Stimulated activated CD4-positive, alpha-beta T cell treated with anti-CD3 and anti-CD28 coated beads, TNF-alpha, amount 100 ng/mL, for 48 hours (primary cell): ENCODE results near the gene HDLBP.

Experiments
- DNase-seq, 3 donors: peaks; one replicate each; pipeline ENCODE4 v3.0.0-alpha.2; 2020; ENCODE audit warnings: low read depth in 3 of 3

The HDLBP gene

DNA sequence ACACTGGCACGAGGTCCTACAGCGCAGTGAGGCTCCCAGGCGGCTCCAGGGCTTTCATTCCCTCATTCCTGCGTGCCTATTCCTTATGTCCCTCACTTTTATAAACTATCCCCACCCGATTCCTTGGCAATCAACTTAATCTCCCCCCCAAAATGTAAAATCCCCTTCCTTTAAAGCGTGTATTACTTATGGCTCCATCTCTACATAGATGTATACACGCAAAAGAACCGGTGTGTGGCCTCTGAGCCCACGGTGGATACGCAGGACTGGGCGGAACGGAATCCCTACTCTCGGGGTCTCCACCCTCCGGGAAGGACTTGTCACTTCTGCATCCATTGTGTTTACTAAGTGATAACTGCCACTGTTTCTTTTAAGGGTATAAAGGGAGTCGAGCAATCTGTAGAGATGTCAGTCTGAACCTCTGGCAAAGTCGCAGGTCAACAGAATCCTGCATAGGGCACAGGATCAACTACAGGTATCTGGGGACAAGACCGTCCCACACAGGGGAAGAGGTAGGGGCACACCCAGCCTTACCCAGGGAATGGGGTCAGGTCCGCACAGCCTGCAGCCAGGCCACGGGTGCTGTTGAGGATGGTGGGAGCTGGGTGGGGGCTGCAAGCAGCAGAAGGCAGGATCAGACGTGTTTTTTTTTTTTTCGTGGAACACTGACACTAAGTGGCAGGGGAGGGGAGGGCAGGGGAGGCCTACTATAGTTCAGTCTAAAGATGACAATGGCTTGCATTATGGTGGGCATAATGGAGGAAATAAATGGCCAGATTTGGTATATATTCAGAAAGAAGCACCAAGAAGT, 42.1 kb downstream of the HDLBP start:
- DNase-seq, result no peak

DNA sequence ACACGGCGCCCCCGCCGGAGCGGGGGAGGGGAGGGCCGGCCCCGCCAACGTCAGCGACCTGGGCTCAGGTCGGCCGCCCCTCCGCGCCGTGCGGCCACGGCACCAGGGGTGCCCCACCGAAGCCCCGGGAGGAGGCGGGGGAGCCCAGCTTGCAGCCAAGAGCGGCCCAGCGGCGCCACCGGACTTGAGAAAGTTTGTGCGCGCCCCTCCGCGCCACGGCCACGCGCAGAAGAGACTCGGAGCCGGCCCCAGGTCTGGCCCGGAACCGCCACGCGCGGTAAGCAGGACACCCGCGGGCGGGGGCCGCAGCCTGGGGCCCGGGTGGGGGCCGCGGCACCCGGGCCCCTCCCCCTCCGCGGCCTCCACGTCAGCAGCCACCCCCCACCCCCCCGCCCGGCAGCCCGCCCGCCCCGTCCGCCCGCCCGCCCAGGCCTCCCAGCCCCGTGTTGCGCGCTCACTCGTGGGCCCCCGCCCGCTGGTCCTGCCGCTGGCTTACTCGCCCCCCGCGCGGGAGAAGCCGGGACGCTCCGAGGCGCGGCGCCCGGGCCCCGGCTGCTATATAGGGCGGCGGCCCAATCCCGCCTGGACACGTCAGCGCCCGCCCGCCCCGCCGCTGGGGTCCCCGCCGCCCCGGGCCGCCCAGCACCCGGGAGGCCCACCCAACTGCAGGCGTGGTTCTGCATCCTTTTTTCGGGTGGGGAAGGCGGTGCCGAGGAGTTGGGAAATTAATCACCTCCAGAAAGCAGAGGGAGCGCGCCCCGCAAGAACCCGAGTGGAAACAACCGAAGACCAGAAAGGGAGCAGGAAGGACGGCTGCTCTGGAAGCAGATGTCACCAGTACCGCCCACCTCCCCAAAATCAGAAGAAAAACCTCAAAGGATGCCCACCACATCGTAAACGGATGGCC, 42.9 kb downstream of the HDLBP start:
- DNase-seq, result peak in 2 of 3 donors; percentile 7 to 27

DNA sequence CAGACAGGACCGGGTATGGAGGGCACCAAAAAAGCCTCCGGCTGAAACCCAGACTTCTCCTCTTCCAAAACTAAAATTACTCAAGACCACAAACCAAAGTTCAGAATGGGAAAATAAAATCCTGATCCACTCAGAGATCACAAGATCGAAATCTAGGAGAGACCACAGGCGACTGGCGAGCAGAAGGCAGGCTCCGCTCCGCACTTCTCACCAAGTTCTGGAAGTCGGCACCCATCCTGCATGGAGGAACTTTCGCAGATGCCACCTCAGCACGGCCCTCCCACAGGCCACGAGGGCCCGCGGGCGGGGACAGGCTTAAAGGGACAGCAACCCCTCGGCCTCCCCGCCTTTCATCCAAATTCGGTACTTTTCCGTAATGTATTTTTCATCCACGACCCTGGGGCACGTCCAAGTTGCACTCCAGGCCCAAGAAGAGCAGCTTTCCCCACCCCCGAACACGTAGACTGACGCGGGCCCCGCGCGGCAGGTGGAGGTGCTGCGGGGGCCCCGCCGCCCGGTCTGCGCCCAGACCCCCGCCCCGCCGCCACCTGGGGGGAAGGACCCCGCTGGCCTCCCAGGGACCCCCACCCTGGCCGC, 43.7 kb downstream of the HDLBP start:
- peak in 2 of 3 donors; percentile 22 to 40 for DNase-seq

DNA sequence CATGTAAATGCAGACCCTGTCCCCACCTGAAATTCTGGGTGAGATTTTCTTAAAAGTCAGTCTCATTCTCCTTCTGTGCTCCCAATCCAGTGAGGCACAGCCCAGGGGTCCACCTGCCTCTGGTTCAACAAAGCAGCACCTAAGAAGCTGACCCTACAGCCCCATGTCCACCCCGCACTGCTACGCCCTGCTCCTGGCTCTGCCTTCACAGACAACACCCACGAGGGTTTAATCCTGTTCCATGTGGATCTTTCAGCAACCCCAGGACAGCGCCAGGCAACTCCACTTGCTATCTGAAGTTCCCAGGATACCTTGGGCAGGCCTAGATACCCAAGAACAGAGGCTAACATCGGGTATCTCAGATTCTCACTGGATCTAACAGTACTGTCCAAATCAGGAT, 44.9 kb downstream of the HDLBP start:
- DNase-seq, result no peak

DNA sequence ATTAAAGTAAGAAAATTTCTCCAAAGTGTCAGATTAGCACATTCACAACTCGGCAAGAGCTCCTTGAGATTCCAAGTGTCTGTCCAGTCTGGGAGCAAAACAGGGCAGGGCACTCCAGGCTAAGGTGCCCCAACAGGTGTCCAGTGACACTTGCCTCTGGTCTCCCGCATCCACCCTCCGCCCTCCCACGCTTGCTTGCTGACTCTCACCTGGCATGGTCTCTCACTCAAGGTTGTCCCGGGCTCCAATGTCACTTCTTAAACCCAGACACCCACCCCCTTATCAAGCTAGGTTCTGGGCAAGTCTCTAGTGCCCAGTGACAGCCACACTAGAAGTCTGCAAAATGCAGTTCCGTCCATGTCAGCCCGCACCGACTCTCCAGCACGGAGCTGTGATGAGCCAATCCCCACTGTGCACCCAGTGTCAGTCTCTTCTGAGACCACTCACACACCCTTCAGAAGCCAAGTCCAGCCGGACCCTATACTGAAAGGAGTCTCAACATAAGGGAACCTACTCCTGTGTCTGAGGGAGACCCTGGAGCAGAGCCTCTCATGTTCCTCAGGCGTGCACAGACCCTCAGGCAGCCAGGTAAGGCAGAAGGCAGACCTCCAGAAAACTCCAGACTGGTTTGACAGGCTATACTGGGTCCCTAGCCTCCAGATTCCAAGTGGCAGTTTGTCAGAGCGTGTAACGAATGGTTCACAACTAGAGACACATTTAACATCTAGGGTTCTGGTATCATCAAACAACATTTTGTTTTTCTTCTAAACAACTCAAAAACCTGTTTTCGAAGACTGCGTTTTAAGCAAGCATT, 45.6 kb downstream of the HDLBP start:
- DNase-seq, result no peak

DNA sequence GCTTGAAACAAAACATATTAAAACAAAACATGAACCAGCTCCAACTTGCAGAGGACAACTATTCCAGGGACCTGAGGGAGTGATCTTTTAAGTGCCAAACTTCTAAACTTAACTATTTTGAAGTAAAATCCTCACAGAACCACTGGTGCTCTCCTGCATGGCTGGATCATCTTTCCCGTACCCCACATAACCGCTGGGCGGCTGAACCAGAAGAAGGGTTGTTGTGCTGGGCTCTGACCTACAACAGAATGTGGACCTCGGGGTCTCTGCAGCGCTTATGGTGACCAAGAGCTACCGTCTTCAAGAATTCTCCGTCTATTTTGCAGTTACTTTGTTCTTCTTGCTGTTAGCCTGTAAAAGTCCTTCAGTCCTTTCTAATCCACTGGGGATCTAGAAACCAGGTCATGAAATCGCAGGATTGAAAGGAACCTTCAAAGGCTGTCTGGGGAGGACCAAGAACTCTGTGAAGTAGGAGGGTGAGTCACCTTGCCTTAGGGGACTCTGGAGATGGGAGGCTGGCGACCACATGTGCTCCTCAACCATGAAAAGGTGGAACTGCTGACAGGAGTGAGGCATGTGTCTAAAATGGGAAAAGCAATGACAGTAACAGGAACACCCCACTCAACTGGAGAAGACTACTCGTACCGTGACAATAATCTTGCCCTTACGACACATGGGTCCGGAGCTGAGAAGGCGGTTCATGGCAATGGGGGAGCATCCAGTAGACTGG, 46.6 kb downstream of the HDLBP start:
- no peak for DNase-seq

DNA sequence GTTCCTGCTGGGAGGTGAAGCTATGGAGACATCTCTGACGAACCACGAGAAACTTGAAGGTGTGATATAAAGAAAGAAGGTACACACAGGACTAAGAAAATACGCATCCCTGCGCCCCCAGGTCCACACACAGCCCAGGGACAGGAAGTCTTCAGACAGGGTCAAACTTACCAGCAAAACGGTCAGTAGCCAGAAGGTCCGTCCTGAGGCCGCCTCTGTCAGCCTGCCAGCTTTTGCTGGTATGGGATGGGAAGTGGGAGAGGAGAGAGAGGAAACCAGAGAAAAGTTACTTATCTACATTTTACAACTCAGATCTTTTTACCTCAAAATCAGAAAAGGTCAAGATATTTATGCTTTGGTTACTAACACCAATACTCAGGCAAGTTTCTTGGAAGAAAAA, 47.2 kb downstream of the HDLBP start:
- DNase-seq, result no peak

DNA sequence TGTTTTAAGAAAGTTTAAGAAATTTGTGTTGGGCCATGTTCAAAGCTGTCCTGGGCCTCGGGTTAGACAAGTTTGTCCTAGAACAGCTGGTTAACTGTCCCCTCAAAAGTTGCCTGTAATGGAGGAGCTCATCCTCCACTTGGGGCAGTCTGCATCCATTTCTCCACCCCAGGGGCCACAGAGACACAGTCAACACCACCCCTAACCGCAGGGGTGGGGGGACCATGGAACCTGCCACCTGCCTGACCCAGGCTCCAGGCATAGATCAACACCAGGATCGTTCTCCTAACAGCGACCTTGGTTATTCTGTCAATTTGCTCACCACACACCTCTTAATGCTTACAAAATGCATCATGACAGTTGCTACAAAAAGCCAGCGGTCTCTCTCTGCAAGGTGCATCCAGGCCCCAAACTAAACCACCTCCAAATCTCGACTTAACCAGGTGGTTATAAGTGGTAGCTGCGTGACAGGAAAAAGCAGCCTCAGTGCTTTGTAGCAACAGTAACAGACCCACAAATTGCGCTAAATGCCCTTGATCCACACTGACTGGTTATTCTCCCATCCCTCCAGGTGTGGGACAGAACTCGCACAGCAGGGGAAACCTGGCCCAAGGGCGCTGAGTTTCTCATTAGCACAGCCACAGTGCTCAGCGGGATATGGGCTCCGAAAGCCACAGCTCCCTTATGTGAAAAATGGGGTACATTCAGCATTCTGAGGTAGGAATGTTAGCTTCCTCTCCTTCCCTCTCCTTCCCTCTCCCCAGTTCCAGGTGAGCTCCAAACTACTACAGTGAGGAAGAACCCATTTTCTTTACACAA, 48.0 kb downstream of the HDLBP start:
- DNase-seq, result no peak

DNA sequence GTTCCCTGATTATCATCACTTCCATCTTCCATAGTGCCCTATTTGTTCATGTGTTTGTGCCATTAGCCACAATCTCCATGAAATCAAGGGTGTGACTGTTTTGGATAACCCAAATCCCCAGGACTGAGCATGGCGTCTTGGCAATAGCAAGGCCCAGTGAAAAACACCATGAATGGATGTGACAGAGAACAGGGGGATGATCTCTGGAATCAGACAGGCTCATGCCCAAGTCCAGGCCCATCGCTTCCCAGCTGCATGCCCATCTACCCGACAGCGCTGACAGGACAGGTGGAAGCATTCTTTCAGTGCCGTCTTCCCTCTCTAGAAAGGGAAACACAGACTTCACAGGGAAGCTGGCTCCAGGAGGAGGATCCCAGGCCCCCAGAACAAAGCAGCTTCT, 50.0 kb downstream of the HDLBP start:
- DNase-seq, result no peak

DNA sequence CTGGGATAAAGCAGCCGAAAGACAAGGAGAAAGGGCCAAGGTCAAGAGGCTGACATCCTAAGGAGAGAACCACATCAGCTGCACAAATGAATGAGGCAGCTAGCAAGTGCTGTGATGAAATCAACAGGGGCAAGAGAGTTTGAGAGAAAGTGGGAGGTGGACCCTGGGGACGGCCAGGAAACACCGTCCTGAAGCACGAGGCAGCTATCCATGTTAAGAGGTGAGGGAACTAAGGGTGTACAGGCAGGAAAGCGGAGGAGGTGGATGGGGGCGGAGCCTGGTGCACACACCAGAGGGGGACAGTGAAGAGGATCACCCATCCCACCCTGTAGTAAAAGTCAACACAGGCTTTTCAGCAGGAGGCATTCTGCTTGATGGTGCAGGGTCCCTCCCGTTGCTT, 52.4 kb downstream of the HDLBP start:
- DNase-seq, result no peak

DNA sequence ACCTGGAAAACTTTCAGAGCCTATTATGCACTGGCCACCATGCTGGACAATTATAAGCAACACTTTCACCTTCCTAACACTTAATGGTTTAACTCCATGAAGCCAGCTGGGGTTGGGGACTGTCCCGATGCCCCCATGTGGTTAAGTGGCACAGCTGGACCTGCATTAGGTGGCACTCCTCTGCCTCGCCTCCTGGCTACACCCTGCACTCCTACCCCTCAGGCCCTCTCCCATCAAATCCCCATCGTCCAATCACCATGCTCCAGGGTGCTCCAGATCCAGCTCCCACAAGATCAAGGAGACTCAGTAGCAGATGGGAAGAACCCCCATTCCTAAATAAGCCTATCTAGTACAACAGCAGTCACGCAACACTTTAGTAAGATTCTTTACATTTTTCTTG, 53.8 kb downstream of the HDLBP start:
- DNase-seq, result no peak

DNA sequence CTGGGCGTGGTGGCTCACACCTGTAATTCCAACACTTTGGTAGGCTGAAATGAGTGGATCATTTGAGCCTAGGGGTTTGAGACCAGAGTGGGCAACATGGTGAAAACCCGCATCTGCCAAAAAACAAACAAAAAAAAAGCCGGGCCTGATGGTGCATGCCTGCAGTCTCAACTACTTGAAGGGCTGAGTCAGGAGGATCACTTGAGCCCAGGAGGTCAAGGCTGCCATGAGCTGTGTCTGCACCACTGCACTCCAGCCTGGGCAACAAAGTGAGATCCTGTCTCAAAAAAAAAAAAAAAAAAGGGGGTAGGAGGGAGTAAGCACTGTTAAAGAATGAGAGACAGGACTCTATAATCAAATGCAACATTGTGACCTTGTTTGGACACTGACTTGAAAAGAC, 54.6 kb downstream of the HDLBP start:
- no peak for DNase-seq

DNA sequence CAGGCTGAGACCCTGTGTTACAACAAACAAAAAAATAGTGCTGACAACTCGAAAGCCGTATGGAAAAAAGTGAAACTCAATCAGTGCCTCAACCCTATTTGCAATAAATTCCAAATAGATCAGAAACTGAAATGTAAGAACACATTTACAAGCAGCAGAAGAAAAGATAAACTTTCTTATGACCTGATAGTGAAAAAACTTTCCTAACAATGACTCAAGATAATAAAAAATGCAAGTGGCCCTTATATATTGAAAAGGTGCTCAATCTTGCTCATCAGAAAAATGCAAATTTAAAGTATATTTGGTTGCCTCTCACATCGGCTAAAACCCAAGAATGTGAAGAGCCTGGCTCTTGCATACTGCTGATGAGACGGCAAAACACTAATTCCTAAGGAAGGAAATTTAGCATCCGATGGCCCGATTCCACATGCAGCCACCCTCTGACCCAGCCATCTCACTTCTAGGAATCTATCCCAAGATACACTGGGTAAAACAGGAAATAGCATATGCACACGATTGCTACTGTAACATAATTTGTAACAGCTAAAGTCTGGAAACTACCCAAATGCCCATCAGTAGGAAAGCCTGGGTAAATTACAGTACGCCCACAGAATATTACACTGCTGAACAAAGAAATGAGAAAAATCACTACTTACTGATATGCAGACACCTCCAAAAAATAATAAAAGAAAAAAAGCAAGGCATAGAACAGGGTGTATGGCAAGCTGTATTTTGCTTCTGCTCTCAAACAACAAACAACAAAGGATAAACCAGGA, 56.8 kb downstream of the HDLBP start:
- DNase-seq, result no peak

DNA sequence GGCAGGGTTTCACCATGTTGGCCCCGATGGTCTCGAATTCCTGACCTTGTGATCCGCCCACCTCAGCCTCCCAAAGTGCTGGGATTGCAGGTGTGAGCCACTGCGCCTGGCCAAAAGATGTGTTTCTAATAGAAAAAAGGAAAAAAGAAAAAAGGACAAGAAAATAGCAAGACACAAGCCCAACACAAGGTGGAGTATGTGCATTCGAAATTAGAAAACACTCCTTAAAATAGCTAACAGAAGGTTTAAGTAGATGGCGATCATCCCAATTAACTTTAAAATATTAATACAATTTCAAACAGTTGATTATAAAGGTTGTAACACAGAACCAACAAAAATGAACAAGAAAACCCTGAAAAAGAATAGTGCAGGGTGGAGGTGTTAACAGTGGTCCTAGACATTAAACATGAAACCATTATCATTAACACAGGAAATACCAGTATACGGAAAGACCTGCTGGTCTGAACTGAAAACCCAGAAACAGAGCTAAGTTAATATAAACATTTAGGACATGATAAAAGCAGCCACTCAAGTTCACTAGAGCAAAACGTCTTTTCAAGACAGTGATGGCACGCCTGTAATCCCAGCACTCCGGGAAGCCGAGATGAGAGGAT, 57.9 kb downstream of the HDLBP start:
- no peak for DNase-seq

DNA sequence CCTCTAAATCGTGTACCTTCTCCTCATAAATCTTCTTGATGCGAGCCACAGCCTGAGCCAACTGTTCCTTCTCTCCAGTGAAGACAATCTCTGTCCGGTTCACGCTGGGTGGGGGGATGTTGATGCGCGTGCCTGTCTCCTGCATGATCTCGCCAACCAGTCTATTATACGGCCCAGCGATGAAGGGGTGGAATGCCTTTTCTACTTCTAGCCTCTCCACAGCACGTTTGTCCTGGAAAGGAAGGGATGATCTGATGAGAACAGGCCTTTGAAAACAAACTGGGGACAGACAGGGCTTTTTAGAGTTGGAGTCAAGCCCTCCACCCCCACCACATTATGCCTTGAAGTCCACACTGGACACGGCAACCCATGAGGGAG, 59.3 kb downstream of the HDLBP start:
- DNase-seq, result no peak

DNA sequence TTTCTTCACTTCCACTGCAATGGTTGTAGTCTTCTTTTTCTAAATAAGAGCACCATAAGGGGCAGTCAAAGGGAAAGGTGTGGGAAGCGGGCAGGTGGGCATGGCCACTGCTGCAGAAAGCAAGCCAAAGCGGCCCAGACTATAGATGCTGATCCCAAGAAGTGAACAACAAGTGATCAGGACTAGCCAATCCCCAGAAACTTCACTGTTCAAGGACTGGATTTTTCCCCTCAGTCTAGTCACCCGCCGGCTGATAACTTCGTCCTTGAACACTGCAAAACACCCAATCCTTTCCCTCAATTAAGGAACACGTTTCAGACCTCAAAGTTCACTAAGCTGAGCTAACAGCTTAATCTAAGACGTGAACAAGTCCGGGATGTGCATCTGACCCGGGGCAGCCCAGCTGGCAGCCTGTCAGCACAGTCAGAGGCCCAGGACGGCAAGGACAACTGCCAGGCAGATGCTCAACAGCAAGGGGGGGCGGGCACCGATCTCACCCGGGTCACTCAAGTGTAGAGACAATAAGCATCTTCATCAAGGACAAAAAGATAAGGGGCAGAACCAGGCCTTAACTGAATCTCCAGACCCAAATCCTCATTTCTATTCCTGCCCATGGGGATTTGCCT, 59.8 kb downstream of the HDLBP start:
- no peak for DNase-seq

DNA sequence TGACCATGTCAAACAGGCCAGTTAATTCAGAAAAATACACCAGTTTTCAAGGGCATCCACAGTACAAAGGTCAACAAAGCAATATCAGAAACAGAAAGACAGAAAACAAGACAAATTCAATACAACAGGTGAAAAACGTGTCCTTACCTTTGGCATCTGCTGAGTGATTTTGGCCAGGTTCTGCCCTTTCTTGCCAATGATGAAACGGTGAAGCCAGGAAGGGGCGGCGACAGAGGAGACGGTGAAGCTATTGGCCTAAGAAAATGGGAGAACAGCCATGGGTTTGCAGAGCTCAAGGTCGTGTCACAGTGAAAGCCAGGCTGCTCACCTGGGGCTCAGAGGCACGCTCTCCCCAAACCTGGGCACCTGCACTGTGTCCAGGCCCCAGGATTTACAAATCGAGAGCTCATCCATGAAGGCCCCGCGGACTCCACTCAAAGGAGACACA, 60.5 kb downstream of the HDLBP start:
- DNase-seq, result no peak

DNA sequence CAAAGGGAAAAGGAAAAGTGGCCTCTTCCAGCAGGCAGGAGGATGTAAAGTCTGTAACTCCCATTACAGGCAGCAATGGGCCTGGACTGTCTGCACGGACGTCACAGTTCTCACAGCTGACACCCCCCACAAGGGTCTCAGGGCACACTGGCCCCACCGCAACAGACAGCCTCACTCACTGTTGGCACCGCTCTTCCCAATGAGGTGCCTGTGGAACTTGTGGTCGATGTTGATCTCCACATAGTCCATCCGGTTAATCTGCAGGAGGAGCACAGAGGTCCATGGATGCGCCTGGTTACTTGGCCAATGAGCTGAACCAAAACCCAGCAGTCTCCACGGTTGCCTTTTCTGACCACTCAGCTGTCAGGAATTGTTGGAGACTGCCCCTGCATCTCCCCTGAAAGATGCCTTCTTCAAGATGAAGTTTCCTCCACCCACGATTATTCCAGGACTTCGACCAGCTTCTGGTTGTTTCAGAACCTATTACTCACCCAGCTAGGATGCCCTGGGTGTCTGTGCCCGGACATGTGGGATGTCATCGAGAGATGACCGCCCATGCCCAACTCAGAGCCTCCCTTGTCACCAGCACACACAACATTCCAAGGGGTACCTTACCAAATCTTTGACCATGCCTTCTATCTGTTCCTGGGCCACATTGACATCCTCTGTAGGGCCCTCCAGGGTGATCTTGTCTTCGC, 62.5 kb downstream of the HDLBP start:
- DNase-seq, result no peak
